HL-60 (cell line): Measurements from ENCODE around the gene UQCRQ.

Experiments used
- DNase-seq, 2 experiments: peaks; one replicate each; pipeline ENCODE4 v3.0.0-alpha.2; 2010 to 2020; ENCODE audit warnings: low read depth in 1 of 2, low spot score in 1 of 2
- H3K27ac ChIP-seq: fragments of 250-450 bp; sonication (Bioruptor Pico); replicated peaks from 2 replicates; pipeline ENCODE4 v1.5.1; 2020; ENCODE audit warnings: mild to moderate bottlenecking, moderate library complexity
- H3K27me3 ChIP-seq: fragments of 250-450 bp; sonication (Bioruptor Pico); 2 replicates; pipeline ENCODE4 v1.5.1; 2021; ENCODE audit warnings: mild to moderate bottlenecking, moderate library complexity; ENCODE audit not compliant: insufficient read depth, poor library complexity, severe bottlenecking
- H3K4me3 ChIP-seq: replicated peaks from 2 replicates; pipeline ENCODE4 v1.5.1; 2011; ENCODE audit warnings: mild to moderate bottlenecking, control low read depth, low read length; ENCODE audit not compliant: insufficient read depth
- GABPA ChIP-seq: IDR thresholded peaks from 2 replicates; pipeline ENCODE4 v1.6.1; 2012; ENCODE audit warnings: low read depth
- POLR2AphosphoS5 ChIP-seq: IDR thresholded peaks from 2 replicates; pipeline ENCODE4 v1.6.1; 2012; ENCODE audit warnings: low read depth
- SPI1 ChIP-seq: IDR thresholded peaks from 2 replicates; pipeline ENCODE4 v1.6.1; 2012; ENCODE audit warnings: low read depth, mild to moderate bottlenecking, borderline replicate concordance
- TF ChIP-seq, protein P1 (sequence below): IDR thresholded peaks from one replicate; pipeline ENCODE4 v1.5.1; 2011; ENCODE audit warnings: low read length, control low read depth, inconsistent platforms; ENCODE audit not compliant: insufficient read depth
- TF ChIP-seq, protein P2 (sequence below): IDR thresholded peaks from 2 replicates; pipeline ENCODE4 v1.6.1; 2012; ENCODE audit warnings: low read depth; ENCODE audit not compliant: insufficient replicate concordance

UQCRQ gene

DNA sequence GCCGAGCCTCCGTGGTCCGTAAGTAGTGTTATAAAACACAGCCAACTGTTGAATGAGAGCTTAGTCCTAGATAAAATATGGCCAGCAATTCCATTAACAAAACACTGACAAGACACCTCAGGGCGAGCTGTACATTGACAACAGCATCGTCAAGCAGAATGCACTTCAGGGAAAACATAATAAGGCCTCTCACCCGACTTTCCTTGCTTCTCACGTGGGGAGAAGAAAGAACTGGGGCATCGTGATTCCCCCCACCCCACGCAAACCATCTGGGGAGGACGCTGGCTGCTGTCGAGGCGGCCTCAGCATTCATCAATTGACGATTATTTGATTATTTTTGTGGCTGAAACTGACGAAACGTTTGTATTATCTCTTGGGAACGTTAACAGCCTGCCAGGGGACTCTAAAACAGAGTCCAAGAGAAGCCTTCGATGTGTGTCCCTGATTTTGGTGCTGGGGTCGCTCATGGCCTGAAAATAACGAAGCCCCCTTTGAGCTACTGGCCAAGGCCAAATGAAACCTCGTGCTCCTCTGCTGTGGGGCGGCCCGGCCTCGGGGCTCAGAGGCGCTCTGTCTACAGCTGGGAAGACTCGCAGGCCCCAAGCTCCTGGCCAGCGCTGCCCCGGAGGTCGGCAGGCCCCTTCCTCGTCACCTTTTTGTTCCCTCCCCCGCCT, 637 bp upstream of the UQCRQ start:
- peak overlapping the region; percentile 69 for H3K4me3 ChIP-seq
- peak overlapping the region; percentile 94 for H3K27ac ChIP-seq
- H3K27me3 ChIP-seq, result no peaks in the 10 kb centered on the region

DNA sequence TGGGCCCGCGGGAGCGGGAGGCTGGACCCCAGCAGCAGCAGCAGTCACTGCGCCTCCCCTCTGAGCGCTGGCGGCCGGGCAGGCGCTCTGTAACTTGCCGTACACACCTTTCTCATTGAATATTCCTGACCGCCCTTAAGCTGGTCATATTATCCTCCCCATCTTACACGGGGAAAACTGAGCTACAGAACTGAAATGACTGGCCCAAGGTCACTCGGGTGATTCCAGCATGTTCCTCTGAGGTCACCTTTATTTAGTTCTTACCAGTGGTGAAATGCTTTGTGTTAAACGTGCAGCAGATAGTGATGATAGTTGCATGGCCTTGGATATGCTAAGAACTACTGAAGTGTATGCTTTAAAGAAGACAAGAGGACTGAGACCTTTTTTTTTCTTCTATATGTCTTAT, 607 bp downstream of the UQCRQ start:
- TF ChIP-seq, protein P1, sequence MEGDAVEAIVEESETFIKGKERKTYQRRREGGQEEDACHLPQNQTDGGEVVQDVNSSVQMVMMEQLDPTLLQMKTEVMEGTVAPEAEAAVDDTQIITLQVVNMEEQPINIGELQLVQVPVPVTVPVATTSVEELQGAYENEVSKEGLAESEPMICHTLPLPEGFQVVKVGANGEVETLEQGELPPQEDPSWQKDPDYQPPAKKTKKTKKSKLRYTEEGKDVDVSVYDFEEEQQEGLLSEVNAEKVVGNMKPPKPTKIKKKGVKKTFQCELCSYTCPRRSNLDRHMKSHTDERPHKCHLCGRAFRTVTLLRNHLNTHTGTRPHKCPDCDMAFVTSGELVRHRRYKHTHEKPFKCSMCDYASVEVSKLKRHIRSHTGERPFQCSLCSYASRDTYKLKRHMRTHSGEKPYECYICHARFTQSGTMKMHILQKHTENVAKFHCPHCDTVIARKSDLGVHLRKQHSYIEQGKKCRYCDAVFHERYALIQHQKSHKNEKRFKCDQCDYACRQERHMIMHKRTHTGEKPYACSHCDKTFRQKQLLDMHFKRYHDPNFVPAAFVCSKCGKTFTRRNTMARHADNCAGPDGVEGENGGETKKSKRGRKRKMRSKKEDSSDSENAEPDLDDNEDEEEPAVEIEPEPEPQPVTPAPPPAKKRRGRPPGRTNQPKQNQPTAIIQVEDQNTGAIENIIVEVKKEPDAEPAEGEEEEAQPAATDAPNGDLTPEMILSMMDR, result no peak
- TF ChIP-seq POLR2AphosphoS5, result no peak
- no peak for TF ChIP-seq SPI1
- TF ChIP-seq, protein P2, sequence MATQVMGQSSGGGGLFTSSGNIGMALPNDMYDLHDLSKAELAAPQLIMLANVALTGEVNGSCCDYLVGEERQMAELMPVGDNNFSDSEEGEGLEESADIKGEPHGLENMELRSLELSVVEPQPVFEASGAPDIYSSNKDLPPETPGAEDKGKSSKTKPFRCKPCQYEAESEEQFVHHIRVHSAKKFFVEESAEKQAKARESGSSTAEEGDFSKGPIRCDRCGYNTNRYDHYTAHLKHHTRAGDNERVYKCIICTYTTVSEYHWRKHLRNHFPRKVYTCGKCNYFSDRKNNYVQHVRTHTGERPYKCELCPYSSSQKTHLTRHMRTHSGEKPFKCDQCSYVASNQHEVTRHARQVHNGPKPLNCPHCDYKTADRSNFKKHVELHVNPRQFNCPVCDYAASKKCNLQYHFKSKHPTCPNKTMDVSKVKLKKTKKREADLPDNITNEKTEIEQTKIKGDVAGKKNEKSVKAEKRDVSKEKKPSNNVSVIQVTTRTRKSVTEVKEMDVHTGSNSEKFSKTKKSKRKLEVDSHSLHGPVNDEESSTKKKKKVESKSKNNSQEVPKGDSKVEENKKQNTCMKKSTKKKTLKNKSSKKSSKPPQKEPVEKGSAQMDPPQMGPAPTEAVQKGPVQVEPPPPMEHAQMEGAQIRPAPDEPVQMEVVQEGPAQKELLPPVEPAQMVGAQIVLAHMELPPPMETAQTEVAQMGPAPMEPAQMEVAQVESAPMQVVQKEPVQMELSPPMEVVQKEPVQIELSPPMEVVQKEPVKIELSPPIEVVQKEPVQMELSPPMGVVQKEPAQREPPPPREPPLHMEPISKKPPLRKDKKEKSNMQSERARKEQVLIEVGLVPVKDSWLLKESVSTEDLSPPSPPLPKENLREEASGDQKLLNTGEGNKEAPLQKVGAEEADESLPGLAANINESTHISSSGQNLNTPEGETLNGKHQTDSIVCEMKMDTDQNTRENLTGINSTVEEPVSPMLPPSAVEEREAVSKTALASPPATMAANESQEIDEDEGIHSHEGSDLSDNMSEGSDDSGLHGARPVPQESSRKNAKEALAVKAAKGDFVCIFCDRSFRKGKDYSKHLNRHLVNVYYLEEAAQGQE, result no peak
- DNase-seq, result no peak
- peak overlapping the region; percentile 69 for H3K4me3 ChIP-seq
- H3K27me3 ChIP-seq, result no peaks in the 10 kb centered on the region
- H3K27ac ChIP-seq, result peak overlapping the region; percentile 94

More for the DNA sequence above, 637 bp upstream of the UQCRQ start:
- no peak for DNase-seq
- no peak for TF ChIP-seq POLR2AphosphoS5
- TF ChIP-seq, protein P2, result no peak
- TF ChIP-seq, protein P1, result no peak
- TF ChIP-seq SPI1, result no peak
- TF ChIP-seq GABPA, result no peak

DNA sequence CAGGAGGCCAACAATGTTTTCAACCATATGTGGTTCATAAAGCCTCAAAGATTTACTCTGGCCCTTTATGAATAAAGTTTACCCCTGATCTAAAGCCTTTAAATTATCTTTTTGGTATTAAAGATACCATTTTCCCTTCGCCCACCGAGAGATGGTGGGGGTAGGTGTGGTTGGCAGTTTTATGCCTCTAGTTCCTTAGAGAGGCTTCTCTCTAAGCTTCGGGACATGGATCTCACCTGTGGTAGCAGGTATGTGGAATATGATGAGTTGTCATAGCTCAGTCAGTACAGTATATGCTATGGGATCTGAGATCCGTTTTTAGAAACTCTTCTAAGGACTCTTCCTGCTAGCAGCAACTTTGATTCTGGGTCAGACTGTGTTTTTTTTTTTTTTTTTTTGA, 2.3 kb downstream of the UQCRQ start:
- DNase-seq, result no peak
- TF ChIP-seq, protein P1, result no peak
- TF ChIP-seq, protein P2, result no peak
- no peak overlapping the region for H3K4me3 ChIP-seq
- H3K27me3 ChIP-seq, result no peaks in the 10 kb centered on the region
- no peak overlapping the region for H3K27ac ChIP-seq
